ENCODE measurements around the gene ADAM23. TPM values are rescaled to one million over a fixed set of nuclear protein-coding genes. Genes with fewer than 3 reads are reported as not detected.

The ADAM23 gene
- polyA plus RNA-seq, 2 of the 4 experiments (the other 2 are of a cell fraction), result 6.1 to 7.8 TPM

- FAIRE-seq (no peak), ATAC-seq (no peak), DNase-seq (ENCODE audit: low read depth in 1 of 2, low spot score in 1 of 2) (no peak)
- Histone ChIP-seq H3K9me3 (no peaks in the 10 kb centered on the region), H3K27ac (no peak overlapping the region), H3K4me2 (no peak overlapping the region), H3K4me1 (no peaks in the 10 kb centered on the region), H3K4me3 (no peak overlapping the region)
- 21% methylated on average over 1 of the region's 1 CpG for WGBS (ENCODE audit: missing lambda C conversion rate)
- no peak for TF ChIP-seq TP53 (CRISPR knock-in tag; IDR thresholded peaks at IDR 0.05)
- no peak for TF ChIP-seq NFE2L2 (conservative IDR thresholded peaks at IDR 0.05; ENCODE audit: low read length)
- TF ChIP-seq POLR2AphosphoS2 (conservative IDR thresholded peaks at IDR 0.05; ENCODE audit: low read length), result no peak
- no peak for TF ChIP-seq CEBPB (IDR thresholded peaks at IDR 0.05)
- no peak for TF ChIP-seq ZFP36 (IDR thresholded peaks at IDR 0.05; ENCODE audit: borderline replicate concordance, partially characterized antibody)
- TF ChIP-seq, protein P1, sequence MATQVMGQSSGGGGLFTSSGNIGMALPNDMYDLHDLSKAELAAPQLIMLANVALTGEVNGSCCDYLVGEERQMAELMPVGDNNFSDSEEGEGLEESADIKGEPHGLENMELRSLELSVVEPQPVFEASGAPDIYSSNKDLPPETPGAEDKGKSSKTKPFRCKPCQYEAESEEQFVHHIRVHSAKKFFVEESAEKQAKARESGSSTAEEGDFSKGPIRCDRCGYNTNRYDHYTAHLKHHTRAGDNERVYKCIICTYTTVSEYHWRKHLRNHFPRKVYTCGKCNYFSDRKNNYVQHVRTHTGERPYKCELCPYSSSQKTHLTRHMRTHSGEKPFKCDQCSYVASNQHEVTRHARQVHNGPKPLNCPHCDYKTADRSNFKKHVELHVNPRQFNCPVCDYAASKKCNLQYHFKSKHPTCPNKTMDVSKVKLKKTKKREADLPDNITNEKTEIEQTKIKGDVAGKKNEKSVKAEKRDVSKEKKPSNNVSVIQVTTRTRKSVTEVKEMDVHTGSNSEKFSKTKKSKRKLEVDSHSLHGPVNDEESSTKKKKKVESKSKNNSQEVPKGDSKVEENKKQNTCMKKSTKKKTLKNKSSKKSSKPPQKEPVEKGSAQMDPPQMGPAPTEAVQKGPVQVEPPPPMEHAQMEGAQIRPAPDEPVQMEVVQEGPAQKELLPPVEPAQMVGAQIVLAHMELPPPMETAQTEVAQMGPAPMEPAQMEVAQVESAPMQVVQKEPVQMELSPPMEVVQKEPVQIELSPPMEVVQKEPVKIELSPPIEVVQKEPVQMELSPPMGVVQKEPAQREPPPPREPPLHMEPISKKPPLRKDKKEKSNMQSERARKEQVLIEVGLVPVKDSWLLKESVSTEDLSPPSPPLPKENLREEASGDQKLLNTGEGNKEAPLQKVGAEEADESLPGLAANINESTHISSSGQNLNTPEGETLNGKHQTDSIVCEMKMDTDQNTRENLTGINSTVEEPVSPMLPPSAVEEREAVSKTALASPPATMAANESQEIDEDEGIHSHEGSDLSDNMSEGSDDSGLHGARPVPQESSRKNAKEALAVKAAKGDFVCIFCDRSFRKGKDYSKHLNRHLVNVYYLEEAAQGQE (IDR thresholded peaks at IDR 0.05), result no peak
- TF ChIP-seq MAZ (IDR thresholded peaks at IDR 0.05; ENCODE audit: borderline replicate concordance, low read depth, low read length), result no peak
- no peak for TF ChIP-seq EHMT2 (IDR thresholded peaks at IDR 0.05; ENCODE audit: low read depth)
- no peak for TF ChIP-seq BHLHE40 (IDR thresholded peaks at IDR 0.05; ENCODE audit: low read depth, low read length)
- TF ChIP-seq MYC (IDR thresholded peaks at IDR 0.05; ENCODE audit: borderline replicate concordance, low read length), result no peak
- no peak for TF ChIP-seq ZNF302 (CRISPR knock-in tag; IDR thresholded peaks at IDR 0.05)
- no peak for TF ChIP-seq RNF2 (IDR thresholded peaks at IDR 0.05; ENCODE audit: borderline replicate concordance, low read depth)
- no peak for TF ChIP-seq POLR2A (IDR thresholded peaks at IDR 0.05; ENCODE audit: low read length)
- no peak for TF ChIP-seq FOSL2 (IDR thresholded peaks at IDR 0.05)
- no peak for TF ChIP-seq FOSL2 (CRISPR knock-in tag; IDR thresholded peaks at IDR 0.05)
- TF ChIP-seq, protein P2, sequence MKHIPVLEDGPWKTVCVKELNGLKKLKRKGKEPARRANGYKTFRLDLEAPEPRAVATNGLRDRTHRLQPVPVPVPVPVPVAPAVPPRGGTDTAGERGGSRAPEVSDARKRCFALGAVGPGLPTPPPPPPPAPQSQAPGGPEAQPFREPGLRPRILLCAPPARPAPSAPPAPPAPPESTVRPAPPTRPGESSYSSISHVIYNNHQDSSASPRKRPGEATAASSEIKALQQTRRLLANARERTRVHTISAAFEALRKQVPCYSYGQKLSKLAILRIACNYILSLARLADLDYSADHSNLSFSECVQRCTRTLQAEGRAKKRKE (CRISPR knock-in tag; IDR thresholded peaks at IDR 0.05; ENCODE audit: low read depth), result no peak
- CTCF ChIA-PET, result no interaction called here
- POLR2A ChIA-PET, result no interaction called here
These were observed 50.7 kb downstream of the ADAM23 start for GRCh38 chr2:206494061-206494460.

GRCh38 chr2:206502729-206503128 is 59.4 kb downstream of the ADAM23 start:
- Histone ChIP-seq H3K4me1 (no peaks in the 10 kb centered on the region), H3K27ac (no peak overlapping the region), H3K4me2 (no peak overlapping the region), H3K4me3 (no peak overlapping the region), H3K9me3 (no peaks in the 10 kb centered on the region)
- CTCF ChIA-PET, result no interaction called here
- 51% methylated on average over 4 of the region's 4 CpGs for WGBS (ENCODE audit: missing lambda C conversion rate)
- ATAC-seq (no peak), FAIRE-seq (no peak), DNase-seq (ENCODE audit: low read depth in 1 of 2, low spot score in 1 of 2) (no peak)
- TF ChIP-seq NFE2L2 (conservative IDR thresholded peaks at IDR 0.05; ENCODE audit: low read length) (no peak), POLR2AphosphoS2 (conservative IDR thresholded peaks at IDR 0.05; ENCODE audit: low read length) (no peak), HOXA7 (CRISPR knock-in tag; IDR thresholded peaks at IDR 0.05) (no peak), KDM5A (IDR thresholded peaks at IDR 0.05) (no peak), RCOR1 (IDR thresholded peaks at IDR 0.05; ENCODE audit: low read depth, low read length) (no peak), BHLHE40 (IDR thresholded peaks at IDR 0.05; ENCODE audit: low read depth, low read length) (no peak), MYC (IDR thresholded peaks at IDR 0.05; ENCODE audit: borderline replicate concordance, low read length) (no peak), ZNF302 (CRISPR knock-in tag; IDR thresholded peaks at IDR 0.05) (no peak), HMGXB4 (CRISPR knock-in tag; IDR thresholded peaks at IDR 0.05; ENCODE audit: borderline replicate concordance) (no peak), PHF8 (IDR thresholded peaks at IDR 0.05; ENCODE audit: borderline replicate concordance, low read depth) (no peak), MAZ (IDR thresholded peaks at IDR 0.05; ENCODE audit: borderline replicate concordance, low read depth, low read length) (no peak)
- TF ChIP-seq, protein P3, sequence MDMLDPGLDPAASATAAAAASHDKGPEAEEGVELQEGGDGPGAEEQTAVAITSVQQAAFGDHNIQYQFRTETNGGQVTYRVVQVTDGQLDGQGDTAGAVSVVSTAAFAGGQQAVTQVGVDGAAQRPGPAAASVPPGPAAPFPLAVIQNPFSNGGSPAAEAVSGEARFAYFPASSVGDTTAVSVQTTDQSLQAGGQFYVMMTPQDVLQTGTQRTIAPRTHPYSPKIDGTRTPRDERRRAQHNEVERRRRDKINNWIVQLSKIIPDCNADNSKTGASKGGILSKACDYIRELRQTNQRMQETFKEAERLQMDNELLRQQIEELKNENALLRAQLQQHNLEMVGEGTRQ (IDR thresholded peaks at IDR 0.05), result no peak
- TF ChIP-seq, protein P4, sequence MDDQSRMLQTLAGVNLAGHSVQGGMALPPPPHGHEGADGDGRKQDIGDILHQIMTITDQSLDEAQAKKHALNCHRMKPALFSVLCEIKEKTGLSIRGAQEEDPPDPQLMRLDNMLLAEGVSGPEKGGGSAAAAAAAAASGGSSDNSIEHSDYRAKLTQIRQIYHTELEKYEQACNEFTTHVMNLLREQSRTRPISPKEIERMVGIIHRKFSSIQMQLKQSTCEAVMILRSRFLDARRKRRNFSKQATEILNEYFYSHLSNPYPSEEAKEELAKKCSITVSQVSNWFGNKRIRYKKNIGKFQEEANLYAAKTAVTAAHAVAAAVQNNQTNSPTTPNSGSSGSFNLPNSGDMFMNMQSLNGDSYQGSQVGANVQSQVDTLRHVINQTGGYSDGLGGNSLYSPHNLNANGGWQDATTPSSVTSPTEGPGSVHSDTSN (IDR thresholded peaks at IDR 0.05), result no peak
- TF ChIP-seq, protein P2 (CRISPR knock-in tag; IDR thresholded peaks at IDR 0.05; ENCODE audit: low read depth), result no peak
- POLR2A ChIA-PET, result no interaction called here

Measured in A549 (cell line).